Testis (tissue), 2 donors: ENCODE data around the gene PRIMPOL.

ENCODE experiments used
- CTCF ChIP-seq, 3 experiments: fragments of 450-650 bp in 2 of 3; fragments of 200-600 bp in 1 of 3; sonication (generic) in 1 of 3; IDR thresholded peaks; one replicate each; pipeline ENCODE4 v1.5.1; 2016 to 2019; ENCODE audit warnings: antibody characterized with exemption in 3 of 3, mild to moderate bottlenecking in 2 of 3, moderate library complexity in 1 of 3
- POLR2A ChIP-seq: fragments of 450-650 bp; IDR thresholded peaks from one replicate; pipeline ENCODE4 v1.6.1; 2017; ENCODE audit warnings: antibody characterized with exemption, mild to moderate bottlenecking, moderate library complexity

- no peak for TF ChIP-seq CTCF (IDR thresholded peaks at IDR 0.05)
- no peak for TF ChIP-seq POLR2A
Measured at GRCh38 chr4:184621518-184621917, 28.0 kb upstream of the PRIMPOL start.
